Measurements from ENCODE around the gene RNF144B. TPM values are rescaled to one million over a fixed set of nuclear protein-coding genes. Genes with fewer than 3 reads are reported as not detected.
"Not testable (repeated sequence)": the region's sequence is repeated elsewhere in the genome, so short reads cannot be mapped to it uniquely, and the experiment has no call there.

RNF144B gene
- total and polyA plus RNA-seq, 8 donors, result 1.7 to 18.7 (median 6.1) TPM

DNA sequence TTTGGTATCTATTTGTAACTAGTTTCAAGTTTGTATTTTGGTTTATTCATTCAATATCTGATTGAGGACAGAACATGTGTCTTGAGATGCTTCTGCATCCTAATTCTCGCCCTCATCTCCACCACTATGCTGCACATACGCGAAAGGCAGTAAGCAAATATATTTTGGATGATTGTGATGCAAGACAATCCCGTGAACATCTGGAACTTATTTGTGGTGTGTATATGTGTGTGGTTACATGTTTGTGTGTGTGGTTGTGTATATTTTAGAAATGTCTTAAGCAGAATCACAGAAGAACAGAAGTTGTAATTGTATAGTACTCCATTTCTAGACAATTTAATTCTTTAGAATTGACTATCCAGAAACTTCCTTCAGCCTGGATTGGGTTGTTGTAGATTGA, 35.1 kb upstream of the RNF144B start:
- no peak for FAIRE-seq
- intact Hi-C loops (cut with DNase I), result no loop called here

DNA sequence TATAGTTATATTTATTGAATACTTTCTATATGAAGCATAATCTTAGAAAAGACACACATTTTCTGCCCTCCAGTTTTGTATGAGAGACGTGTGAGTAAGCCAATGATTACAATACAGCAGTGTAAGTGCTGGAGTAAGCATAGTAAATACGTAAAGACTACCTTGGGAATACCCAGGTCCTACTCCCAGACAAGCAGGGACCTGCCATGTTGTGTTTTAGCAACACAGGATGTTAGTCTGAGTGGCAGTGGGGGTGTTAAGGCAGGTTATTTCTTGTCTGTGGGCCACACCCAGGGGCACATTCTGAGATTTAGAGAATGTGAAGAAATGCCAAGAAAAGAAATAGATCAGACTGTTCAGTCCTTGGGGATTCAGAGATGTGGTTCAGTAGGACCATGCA, 34.3 kb upstream of the RNF144B start:
- 82 to 88% methylated on average over 2 of the region's 2 CpGs for WGBS, 2 donors
- ATAC-seq (no peak), FAIRE-seq (no peak), DNase-seq (no peak)
- Histone ChIP-seq H3K36me3 (no peaks in the 10 kb centered on the region), H3K27ac (no peak overlapping the region), H3K4me3 (no peak overlapping the region), H3K9me3 (no peaks in the 10 kb centered on the region), H3K27me3 (no peaks in the 10 kb centered on the region), H3K4me1 (no peaks in the 10 kb centered on the region)
- TF ChIP-seq, protein P1, sequence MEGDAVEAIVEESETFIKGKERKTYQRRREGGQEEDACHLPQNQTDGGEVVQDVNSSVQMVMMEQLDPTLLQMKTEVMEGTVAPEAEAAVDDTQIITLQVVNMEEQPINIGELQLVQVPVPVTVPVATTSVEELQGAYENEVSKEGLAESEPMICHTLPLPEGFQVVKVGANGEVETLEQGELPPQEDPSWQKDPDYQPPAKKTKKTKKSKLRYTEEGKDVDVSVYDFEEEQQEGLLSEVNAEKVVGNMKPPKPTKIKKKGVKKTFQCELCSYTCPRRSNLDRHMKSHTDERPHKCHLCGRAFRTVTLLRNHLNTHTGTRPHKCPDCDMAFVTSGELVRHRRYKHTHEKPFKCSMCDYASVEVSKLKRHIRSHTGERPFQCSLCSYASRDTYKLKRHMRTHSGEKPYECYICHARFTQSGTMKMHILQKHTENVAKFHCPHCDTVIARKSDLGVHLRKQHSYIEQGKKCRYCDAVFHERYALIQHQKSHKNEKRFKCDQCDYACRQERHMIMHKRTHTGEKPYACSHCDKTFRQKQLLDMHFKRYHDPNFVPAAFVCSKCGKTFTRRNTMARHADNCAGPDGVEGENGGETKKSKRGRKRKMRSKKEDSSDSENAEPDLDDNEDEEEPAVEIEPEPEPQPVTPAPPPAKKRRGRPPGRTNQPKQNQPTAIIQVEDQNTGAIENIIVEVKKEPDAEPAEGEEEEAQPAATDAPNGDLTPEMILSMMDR (IDR thresholded peaks at IDR 0.05), result no peak
- intact Hi-C loops (cut with DNase I), result no loop called here

More for the DNA sequence above, 35.1 kb upstream of the RNF144B start:
- 89 to 91% methylated on average over 4 of the region's 4 CpGs for WGBS, 2 donors
- DNase-seq (no peak), ATAC-seq (no peak)
- Histone ChIP-seq H3K4me3 (no peak overlapping the region), H3K4me1 (no peaks in the 10 kb centered on the region), H3K9me3 (no peaks in the 10 kb centered on the region), H3K27ac (no peak overlapping the region), H3K36me3 (no peaks in the 10 kb centered on the region), H3K27me3 (no peaks in the 10 kb centered on the region)
- TF ChIP-seq, protein P1 (IDR thresholded peaks at IDR 0.05), result no peak

DNA sequence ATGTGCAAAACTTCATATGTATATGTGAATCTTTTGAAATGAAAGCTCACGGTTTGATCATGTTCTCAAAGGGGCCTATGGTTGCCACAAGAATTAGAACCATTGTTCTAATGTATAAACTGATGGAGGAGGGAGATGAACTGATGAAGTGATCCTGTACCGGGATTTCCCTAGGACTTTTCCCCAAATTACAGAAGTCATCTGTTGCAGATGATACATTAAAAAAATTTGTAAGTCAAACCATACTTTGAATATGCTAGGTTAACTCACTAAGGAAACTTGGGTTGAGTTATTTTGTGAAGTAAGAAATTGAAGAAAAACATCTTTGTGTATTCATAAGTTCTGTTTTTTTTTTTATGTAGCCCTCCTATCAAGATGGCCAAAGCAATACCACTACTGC, 33.9 kb upstream of the RNF144B start:
- intact Hi-C loops (cut with DNase I), result no loop called here
- no peak for DNase-seq
- H3K36me3 ChIP-seq, result no peaks in the 10 kb centered on the region
- WGBS, 2 donors, result 65 to 99% methylated on average over 2 of the region's 2 CpGs
- H3K4me3 ChIP-seq, result no peak overlapping the region
- no peaks in the 10 kb centered on the region for H3K4me1 ChIP-seq
- H3K9me3 ChIP-seq, result no peaks in the 10 kb centered on the region
- no peaks in the 10 kb centered on the region for H3K27me3 ChIP-seq
- H3K27ac ChIP-seq, result no peak overlapping the region
- TF ChIP-seq, protein P1 (IDR thresholded peaks at IDR 0.05), result no peak
- ATAC-seq, result no peak
- no peak for FAIRE-seq

DNA sequence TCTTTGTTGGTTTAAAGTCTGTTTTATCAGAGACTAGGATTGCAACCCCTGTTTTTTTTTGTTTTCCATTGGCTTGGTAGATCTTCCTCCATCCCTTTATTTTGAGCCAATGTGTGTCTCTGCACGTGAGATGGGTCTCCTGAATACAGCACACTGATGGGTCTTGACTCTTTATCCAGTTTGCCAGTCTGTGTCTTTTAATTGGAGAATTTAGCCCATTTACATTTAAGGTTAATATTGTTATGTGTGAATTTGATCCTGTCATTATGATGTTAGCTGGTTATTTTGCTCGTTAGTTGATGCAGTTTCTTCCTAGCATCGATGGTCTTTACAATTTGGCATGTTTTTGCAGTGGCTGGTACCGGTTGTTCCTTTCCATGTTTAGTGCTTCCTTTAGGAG, 29.6 kb upstream of the RNF144B start:
- WGBS, 2 donors, result 64 to 100% methylated on average over 1 to 2 of the region's 4 CpGs

DNA sequence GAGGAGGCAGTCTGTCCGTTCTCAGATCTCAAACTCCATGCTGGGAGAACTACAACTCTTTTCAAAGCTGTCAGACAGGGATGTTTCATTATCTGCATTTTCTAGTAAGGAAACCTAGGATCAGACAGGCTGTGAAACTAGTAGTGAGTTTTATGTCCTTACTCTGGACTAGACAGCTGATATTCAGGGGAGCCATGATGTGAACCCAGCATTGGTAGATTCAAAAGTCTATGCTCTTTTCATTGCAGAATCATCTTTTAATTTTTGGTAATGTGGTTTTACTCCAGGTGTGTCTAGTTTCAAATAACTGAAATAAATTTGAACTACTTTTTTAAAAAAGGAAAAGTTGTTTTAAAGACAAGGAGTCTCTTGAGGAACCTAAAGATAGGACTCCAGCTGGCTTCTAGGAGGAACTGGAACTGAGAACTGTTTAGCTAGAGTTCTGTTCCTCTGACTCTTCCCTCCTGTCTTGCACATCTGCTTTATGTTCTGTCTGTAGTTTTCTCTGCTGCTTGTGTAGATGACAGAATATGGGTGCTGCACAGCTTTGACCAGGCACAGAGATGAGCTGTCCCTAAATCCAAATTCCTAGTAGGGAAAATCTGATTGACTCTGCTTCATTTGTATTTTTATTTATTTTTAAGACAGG, 27.8 kb upstream of the RNF144B start:
- TF ChIP-seq, protein P1 (IDR thresholded peaks at IDR 0.05), result no peak
- WGBS, 2 donors, result 81 to 88% methylated on average over 1 of the region's 1 CpG
- DNase-seq, result no peak
- no peak overlapping the region for H3K4me3 ChIP-seq
- no peak for FAIRE-seq
- H3K4me1 ChIP-seq, result peaks cover 12 to 22% (median 12%) of the 10 kb centered on the region in 3 donors
- intact Hi-C loops (cut with DNase I), result no loop called here
- peak in 2 of 4 donors; percentile 46 to 49 for ATAC-seq
- H3K36me3 ChIP-seq, result no peaks in the 10 kb centered on the region
- H3K9me3 ChIP-seq, result no peaks in the 10 kb centered on the region
- H3K27me3 ChIP-seq, result no peaks in the 10 kb centered on the region
- H3K27ac ChIP-seq, result no peak overlapping the region

More for the DNA sequence above, 29.6 kb upstream of the RNF144B start:
- ATAC-seq; H3K36me3 ChIP-seq; H3K27me3 ChIP-seq; DNase-seq; H3K27ac ChIP-seq; intact Hi-C loops (cut with DNase I); H3K9me3 ChIP-seq; H3K4me3 ChIP-seq; FAIRE-seq: not testable (repeated sequence)
- peaks cover 6 to 17% (median 10%) of the 10 kb centered on the region in 3 donors for H3K4me1 ChIP-seq

Measured in pancreas (tissue), 10 donors.